IMR-90 (cell line): Measurements from ENCODE around the gene PSMD10. TPM values are rescaled to one million over a fixed set of nuclear protein-coding genes. Genes with fewer than 3 reads are reported as not detected.

Experiments
- ATAC-seq: fragments of 200-7000 bp; cut with Tn5 transposase; 2 replicates; pipeline ENCODE4 v1.9.1; 2020; ENCODE audit warnings: low read depth, mild to moderate bottlenecking, moderate library complexity
- BruUV-seq: library from RNA; stranded (reverse); fragments of 400-500 nt; replicated peaks from 2 replicates; lab custom pipeline; 2021; lab: Mats Ljungman, UMichigan
- CTCF ChIA-PET: fragments of 300-600 bp; formaldehyde crosslinking; extraction: SDS; loops from one replicate; lab custom pipeline; 2021; ENCODE audit warnings: antibody characterized with exemption; lab: Yijun Ruan, JAX
- POLR2A ChIA-PET: fragments of 300-600 bp; sonication (Branson Sonifier 250); formaldehyde crosslinking; loops from one replicate; lab custom pipeline; 2022; ENCODE audit warnings: antibody characterized with exemption; ENCODE audit not compliant: unreplicated experiment; lab: Charles Lee
- DNase-seq: peaks from one replicate; pipeline ENCODE4 v3.0.0; 2013
- H2AFZ ChIP-seq: replicated peaks from 2 replicates; pipeline ENCODE3; 2013; ENCODE audit warnings: low read length, mild to moderate bottlenecking; ENCODE audit not compliant: poor library complexity
- H2AK5ac ChIP-seq: 2 replicates; pipeline ENCODE4 v1.6.1; 2013; ENCODE audit warnings: low read depth, low read length, inconsistent platforms
- H2AK9ac ChIP-seq: replicated peaks from 2 replicates; pipeline ENCODE3; 2013; ENCODE audit warnings: mild to moderate bottlenecking, low read depth, low read length, moderate library complexity; ENCODE audit not compliant: poor library complexity
- H2BK120ac ChIP-seq: 2 replicates; pipeline ENCODE4 v1.6.1; 2013; ENCODE audit warnings: low read depth, low read length, inconsistent platforms
- H2BK15ac ChIP-seq: 3 replicates; pipeline ENCODE4 v1.6.1; 2013; ENCODE audit warnings: low read depth, low read length, inconsistent platforms
- H2BK20ac ChIP-seq: 2 replicates; pipeline ENCODE4 v1.6.1; 2013; ENCODE audit warnings: low read depth, mild to moderate bottlenecking, inconsistent platforms, low read length, moderate library complexity
- H2BK5ac ChIP-seq: 2 replicates; pipeline ENCODE4 v1.6.1; 2013; ENCODE audit warnings: mild to moderate bottlenecking, low read depth, low read length, inconsistent platforms; ENCODE audit not compliant: poor library complexity, severe bottlenecking
- H3K14ac ChIP-seq: replicated peaks from 2 replicates; pipeline ENCODE4 v1.6.1; 2013; ENCODE audit warnings: low read depth, low read length, inconsistent platforms
- H3K18ac ChIP-seq: 2 replicates; pipeline ENCODE4 v1.6.1; 2013; ENCODE audit warnings: low read depth, low read length, control low read depth
- H3K23ac ChIP-seq: 2 replicates; pipeline ENCODE4 v1.6.1; 2013; ENCODE audit warnings: low read depth, low read length, inconsistent platforms
- H3K27ac ChIP-seq: 2 replicates; pipeline ENCODE4 v1.5.1; 2013; ENCODE audit warnings: mild to moderate bottlenecking, control low read depth, low read length; ENCODE audit not compliant: insufficient read depth
- H3K27me3 ChIP-seq: 2 replicates; pipeline ENCODE4 v1.6.1; 2013; ENCODE audit warnings: low read length; ENCODE audit not compliant: control insufficient read depth, insufficient read depth
- H3K36me3 ChIP-seq: 2 replicates; pipeline ENCODE4 v1.6.1; 2013; ENCODE audit warnings: low read length, mixed read lengths; ENCODE audit not compliant: control insufficient read depth, insufficient read depth
- H3K4ac ChIP-seq: 2 replicates; pipeline ENCODE4 v1.6.1; 2013; ENCODE audit warnings: low read depth, low read length, inconsistent platforms
- H3K4me1 ChIP-seq: 2 replicates; pipeline ENCODE4 v1.6.1; 2013; ENCODE audit warnings: low read length, mixed read lengths; ENCODE audit not compliant: control insufficient read depth, insufficient read depth
- H3K4me2 ChIP-seq: 2 replicates; pipeline ENCODE4 v1.6.1; 2013; ENCODE audit warnings: low read depth, mild to moderate bottlenecking, control low read depth, low read length, moderate library complexity
- H3K4me3 ChIP-seq: 2 replicates; pipeline ENCODE4 v1.5.1; 2013; ENCODE audit warnings: low read depth, mild to moderate bottlenecking, control low read depth, low read length, moderate library complexity; ENCODE audit not compliant: insufficient read depth
- H3K56ac ChIP-seq: 2 replicates; pipeline ENCODE4 v1.6.1; 2013; ENCODE audit warnings: low read length, inconsistent platforms; ENCODE audit not compliant: insufficient read depth; ENCODE audit errors: extremely low read depth
- H3K79me1 ChIP-seq, 2 experiments: 2 replicates each; pipeline ENCODE4 v1.6.1; 2013; ENCODE audit warnings: low read length in 2 of 2, inconsistent platforms in 1 of 2, low read depth in 1 of 2
- H3K9ac ChIP-seq: 2 replicates; pipeline ENCODE4 v1.6.1; 2013; ENCODE audit warnings: low read depth, low read length, control low read depth
- H3K9me1 ChIP-seq: 2 replicates; pipeline ENCODE4 v1.6.1; 2013; ENCODE audit warnings: low read length, inconsistent platforms; ENCODE audit not compliant: insufficient read depth
- H3K9me3 ChIP-seq: 2 replicates; pipeline ENCODE4 v1.6.1; 2013; ENCODE audit warnings: low read length; ENCODE audit not compliant: control insufficient read depth, insufficient read depth
- H4K20me1 ChIP-seq: 2 replicates; pipeline ENCODE4 v1.6.1; 2013; ENCODE audit warnings: low read length, inconsistent platforms; ENCODE audit not compliant: insufficient read depth
- H4K5ac ChIP-seq: 2 replicates; pipeline ENCODE4 v1.6.1; 2013; ENCODE audit warnings: mild to moderate bottlenecking, low read depth, low read length, control low read depth
- H4K8ac ChIP-seq, 2 experiments: 2 replicates each; pipeline ENCODE4 v1.6.1; 2013; ENCODE audit warnings: low read depth in 2 of 2, low read length in 2 of 2, control low read depth in 1 of 2, inconsistent platforms in 1 of 2
- H4K91ac ChIP-seq: 2 replicates; pipeline ENCODE4 v1.6.1; 2013; ENCODE audit warnings: low read depth, low read length, inconsistent platforms; ENCODE audit not compliant: insufficient read depth
- BHLHE40 ChIP-seq: fragments of 150-350 bp; IDR thresholded peaks from 2 replicates; pipeline ENCODE4 v1.6.1; 2016; ENCODE audit warnings: mild to moderate bottlenecking, low read depth, low read length
- CEBPB ChIP-seq: IDR thresholded peaks from 2 replicates; pipeline ENCODE4 v1.6.1; 2012; ENCODE audit warnings: low read depth, low read length, improper control_type of control experiment
- CHD1 ChIP-seq: IDR thresholded peaks from 2 replicates; pipeline ENCODE4 v1.6.1; 2012; ENCODE audit warnings: low read depth, low read length, improper control_type of control experiment
- CTCF ChIP-seq: conservative IDR thresholded peaks from 2 replicates; pipeline ENCODE4 v1.5.1; 2012; ENCODE audit warnings: mild to moderate bottlenecking, low read depth, low read length, improper control_type of control experiment
- ELK1 ChIP-seq: fragments of 150-350 bp; IDR thresholded peaks from 2 replicates; pipeline ENCODE4 v1.6.1; 2016; ENCODE audit warnings: low read depth, mild to moderate bottlenecking, low read length, moderate library complexity, borderline replicate concordance
- FOS ChIP-seq: fragments of 150-350 bp; IDR thresholded peaks from 2 replicates; pipeline ENCODE4 v1.6.1; 2016; ENCODE audit warnings: low read depth, low read length
- MAFK ChIP-seq: IDR thresholded peaks from 2 replicates; pipeline ENCODE4 v1.6.1; 2012; ENCODE audit warnings: low read depth, low read length, improper control_type of control experiment
- MAZ ChIP-seq: IDR thresholded peaks from 2 replicates; pipeline ENCODE4 v1.6.1; 2012; ENCODE audit warnings: low read depth, mild to moderate bottlenecking, low read length, improper control_type of control experiment, moderate library complexity, borderline replicate concordance
- MXI1 ChIP-seq: IDR thresholded peaks from 2 replicates; pipeline ENCODE4 v1.6.1; 2012; ENCODE audit warnings: low read depth, mild to moderate bottlenecking, low read length, moderate library complexity, borderline replicate concordance
- NFE2L2 ChIP-seq: fragments of 150-350 bp; IDR thresholded peaks from 2 replicates; pipeline ENCODE4 v1.6.1; 2016; ENCODE audit warnings: low read depth, mild to moderate bottlenecking, low read length
- POLR2A ChIP-seq: IDR thresholded peaks from 2 replicates; pipeline ENCODE4 v1.6.1; 2012; ENCODE audit warnings: mild to moderate bottlenecking, low read depth, low read length
- RAD21 ChIP-seq: IDR thresholded peaks from 2 replicates; pipeline ENCODE4 v1.6.1; 2012; ENCODE audit warnings: low read length, improper control_type of control experiment
- RCOR1 ChIP-seq: IDR thresholded peaks from 2 replicates; pipeline ENCODE4 v1.6.1; 2012; ENCODE audit warnings: mild to moderate bottlenecking, low read length, improper control_type of control experiment; ENCODE audit not compliant: insufficient replicate concordance
- RFX5 ChIP-seq: IDR thresholded peaks from 2 replicates; pipeline ENCODE4 v1.8.0; 2012; ENCODE audit warnings: low read depth, mild to moderate bottlenecking, low read length, moderate library complexity
- SMC3 ChIP-seq: fragments of 150-350 bp; IDR thresholded peaks from 2 replicates; pipeline ENCODE4 v1.6.1; 2016; ENCODE audit warnings: low read depth, mild to moderate bottlenecking, antibody characterized with exemption, low read length, moderate library complexity
- USF2 ChIP-seq: fragments of 150-350 bp; IDR thresholded peaks from 2 replicates; pipeline ENCODE4 v1.6.1; 2017; ENCODE audit warnings: mild to moderate bottlenecking, antibody characterized with exemption, low read length, low read depth
- WGBS, 2 experiments: methylation state at CpG; one replicate each; pipeline versions ENCODE4 v1.1.5 to v1.1.7; 2013; ENCODE audit warnings: missing lambda C conversion rate in 2 of 2; ENCODE audit not compliant: insufficient read length in 1 of 2; ENCODE audit errors: extremely low coverage in 2 of 2; 5-methylcytosine and 5-hydroxymethylcytosine counted together
- dilution Hi-C: fragments of 300-500 bp; cut with HindIII; formaldehyde crosslinking; loops from one replicate; pipeline ENCODE4 v1.14.3; 2018; ENCODE audit warnings: low sequenced_read_pairs; ENCODE audit not compliant: unreplicated experiment
- in situ Hi-C: fragments of 300-500 bp; cut with MboI; formaldehyde crosslinking; loops from 3 replicates; pipeline ENCODE4 v1.14.3; 2019; ENCODE audit warnings: low sequenced_read_pairs, inconsistent platforms, mixed read lengths
- intact Hi-C: fragments of 100-400 bp; cut with micrococcal nuclease; formaldehyde crosslinking; loops from 2 replicates; pipeline ENCODE4 v1.10.0; 2022
- polyA plus RNA-seq, 3 experiments: library from polyadenylated mRNA; depleted of rRNA; stranded (reverse); fragments of >200 nt; gene quantifications; 2 replicates each; pipeline ENCODE4 v1.2.3, GENCODE V29; 2012; ENCODE audit warnings: low replicate concordance in 1 of 3
- total RNA-seq: library from RNA; depleted of rRNA; stranded (reverse); fragments of >200 nt; gene quantifications from 2 replicates; pipeline ENCODE4 v1.2.3, GENCODE V29; 2012

Gene PSMD10
- total and polyA plus RNA-seq, 2 of the 4 experiments (the other 2 are of a cell fraction), result 62.0 to 122 TPM

GRCh38 chrX:108068121-108068520 lies 23.2 kb downstream of the PSMD10 start:
- no peak overlapping the region for H2BK5ac ChIP-seq
- CTCF ChIA-PET, result no interaction called here
- dilution Hi-C loops, result no loop called here

More at GRCh38 chrX:108068121-108068520, 23.2 kb downstream of the PSMD10 start:
- Histone ChIP-seq H2BK15ac (no peak overlapping the region), H4K5ac (no peak overlapping the region), H3K79me1 (no peaks in the 10 kb centered on the region), H2BK120ac (no peak overlapping the region), H4K91ac (no peak overlapping the region), H3K9ac (no peak overlapping the region), H3K18ac (no peak overlapping the region), H3K9me3 (no peaks in the 10 kb centered on the region), H4K20me1 (no peaks in the 10 kb centered on the region), H4K8ac (no peak overlapping the region), H3K36me3 (no peaks in the 10 kb centered on the region), H3K27ac (no peak overlapping the region), H3K23ac (no peak overlapping the region), H2AFZ (no peak overlapping the region), H3K4ac (no peak overlapping the region), H3K14ac (no peak overlapping the region), H2AK9ac (no peak overlapping the region), H3K4me2 (no peak overlapping the region), H2AK5ac (no peak overlapping the region), H3K27me3 (peaks cover 35% of the 10 kb centered on the region), H3K4me3 (no peak overlapping the region), H3K4me1 (peaks cover 2% of the 10 kb centered on the region), H3K56ac (no peak overlapping the region), H3K9me1 (no peaks in the 10 kb centered on the region; the same call in 1 of the 2 replicates), H2BK20ac (no peak overlapping the region)
- no peak for DNase-seq
- in situ Hi-C loops (no loop called here), intact Hi-C loops (no loop called here)
- ATAC-seq, result no peak
- TF ChIP-seq RCOR1 (no peak), SMC3 (no peak), FOS (no peak), MXI1 (no peak), POLR2A (no peak), USF2 (no peak), ELK1 (no peak), BHLHE40 (no peak), RAD21 (no peak), MAZ (no peak), RFX5 (no peak), CTCF (no peak), NFE2L2 (no peak), CEBPB (no peak), CHD1 (no peak), MAFK (no peak)
- POLR2A ChIA-PET, result no interaction called here
- no CpG with 5 or more reads among the region's 1 CpG for WGBS, 2 experiments
- BruUV-seq, result no TSS peak
